Measurements from ENCODE around the gene UPF2. TPM values are rescaled to one million over a fixed set of nuclear protein-coding genes. Genes with fewer than 3 reads are reported as not detected.
"Not testable (repeated sequence)": the region's sequence is repeated elsewhere in the genome, so short reads cannot be mapped to it uniquely, and the experiment has no call there.

Gene UPF2
- total RNA-seq, 2 donors from 2014 or later = 10.6 to 26.0 TPM

DNA sequence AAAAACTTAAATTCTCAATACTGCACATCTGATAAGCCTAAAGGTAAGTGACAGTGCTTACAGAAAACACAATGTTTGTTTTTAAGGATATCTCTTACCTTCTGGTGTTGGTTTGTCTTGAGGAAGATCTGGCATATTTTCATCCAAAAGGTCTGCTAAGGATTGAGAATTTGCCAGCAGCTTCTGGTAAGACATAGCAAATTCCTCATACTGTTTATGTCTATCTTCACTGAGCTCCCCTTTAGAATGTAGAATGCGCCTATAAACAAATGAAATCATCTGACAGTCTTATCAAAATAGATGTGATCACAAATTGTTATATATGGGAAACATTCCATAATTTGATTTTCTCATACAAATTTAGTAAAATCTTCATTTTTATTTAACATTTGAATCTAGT, 28.7 kb downstream of the UPF2 start:
- Histone ChIP-seq H3K27me3 (replicated peaks; ENCODE audit: insufficient read depth) (no peaks in the 10 kb centered on the region), H3K4me3 (no peak overlapping the region), H3K36me3 (peaks cover 17% of the 10 kb centered on the region), H3K9me3 (no peaks in the 10 kb centered on the region), H3K27ac (no peak overlapping the region), H3K4me1 (ENCODE audit: control insufficient read depth in 1 of 2, low read depth in 2 of 2) (peaks cover 0 to 2% of the 10 kb centered on the region in 2 donors)
- DNase-seq (ENCODE audit: low spot score) (no peak), ATAC-seq (ENCODE audit: insufficient number of reproducible peaks, low FRiP score, low read depth) (no peak)
- TF ChIP-seq, protein P1, sequence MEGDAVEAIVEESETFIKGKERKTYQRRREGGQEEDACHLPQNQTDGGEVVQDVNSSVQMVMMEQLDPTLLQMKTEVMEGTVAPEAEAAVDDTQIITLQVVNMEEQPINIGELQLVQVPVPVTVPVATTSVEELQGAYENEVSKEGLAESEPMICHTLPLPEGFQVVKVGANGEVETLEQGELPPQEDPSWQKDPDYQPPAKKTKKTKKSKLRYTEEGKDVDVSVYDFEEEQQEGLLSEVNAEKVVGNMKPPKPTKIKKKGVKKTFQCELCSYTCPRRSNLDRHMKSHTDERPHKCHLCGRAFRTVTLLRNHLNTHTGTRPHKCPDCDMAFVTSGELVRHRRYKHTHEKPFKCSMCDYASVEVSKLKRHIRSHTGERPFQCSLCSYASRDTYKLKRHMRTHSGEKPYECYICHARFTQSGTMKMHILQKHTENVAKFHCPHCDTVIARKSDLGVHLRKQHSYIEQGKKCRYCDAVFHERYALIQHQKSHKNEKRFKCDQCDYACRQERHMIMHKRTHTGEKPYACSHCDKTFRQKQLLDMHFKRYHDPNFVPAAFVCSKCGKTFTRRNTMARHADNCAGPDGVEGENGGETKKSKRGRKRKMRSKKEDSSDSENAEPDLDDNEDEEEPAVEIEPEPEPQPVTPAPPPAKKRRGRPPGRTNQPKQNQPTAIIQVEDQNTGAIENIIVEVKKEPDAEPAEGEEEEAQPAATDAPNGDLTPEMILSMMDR (IDR thresholded peaks at IDR 0.05) = no peak

DNA sequence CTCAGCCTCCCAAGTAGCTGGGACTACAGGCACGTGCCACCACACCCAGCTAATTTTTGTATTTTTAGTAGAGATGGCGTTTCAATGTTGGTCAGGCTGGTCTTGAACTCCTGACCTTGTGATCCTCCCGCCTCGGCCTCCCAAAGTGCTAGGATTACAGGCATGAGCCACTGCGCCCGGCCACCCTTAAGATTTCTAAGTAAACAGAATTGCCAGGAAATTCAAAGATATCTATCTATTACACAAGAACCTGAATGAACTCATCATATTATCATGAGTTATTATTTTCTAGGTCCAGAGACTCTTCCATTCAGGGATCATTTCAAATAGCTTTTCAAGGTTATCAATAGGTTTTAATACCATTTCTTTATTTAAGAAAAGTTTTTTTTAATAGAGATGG, 29.2 kb downstream of the UPF2 start:
- H3K9me3 ChIP-seq; ATAC-seq (ENCODE audit: insufficient number of reproducible peaks, low FRiP score, low read depth); H3K27ac ChIP-seq; H3K4me1 ChIP-seq (ENCODE audit: control insufficient read depth in 1 of 2, low read depth in 2 of 2); H3K27me3 ChIP-seq (replicated peaks; ENCODE audit: insufficient read depth); DNase-seq (ENCODE audit: low spot score); H3K4me3 ChIP-seq: not testable (repeated sequence)
- H3K36me3 ChIP-seq = peaks cover 17% of the 10 kb centered on the region

DNA sequence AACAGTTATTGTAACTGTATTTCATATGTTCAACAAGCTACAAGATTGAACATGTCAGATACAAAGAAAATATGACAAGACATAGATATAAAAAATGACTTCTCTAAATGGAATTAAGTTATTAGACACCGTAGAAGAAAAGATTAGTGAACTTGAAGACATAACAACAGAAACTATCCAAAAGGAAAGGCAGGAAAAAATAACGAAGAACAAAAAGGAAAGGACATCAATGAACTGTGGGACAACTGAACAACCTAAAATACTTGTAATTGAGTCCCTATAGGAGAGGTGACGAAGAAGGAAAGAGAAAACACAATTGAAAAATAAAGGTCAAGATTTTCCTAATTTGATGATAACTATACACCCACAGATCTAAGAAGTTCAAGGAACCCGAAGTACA, 32.3 kb downstream of the UPF2 start:
- Histone ChIP-seq H3K27me3 (replicated peaks; ENCODE audit: insufficient read depth) (no peaks in the 10 kb centered on the region), H3K4me3 (no peak overlapping the region), H3K36me3 (peaks cover 32% of the 10 kb centered on the region), H3K27ac (no peak overlapping the region), H3K9me3 (no peaks in the 10 kb centered on the region), H3K4me1 (ENCODE audit: control insufficient read depth in 1 of 2, low read depth in 2 of 2) (no peaks in the 10 kb centered on the region)
- ATAC-seq (ENCODE audit: insufficient number of reproducible peaks, low FRiP score, low read depth) (no peak), DNase-seq (ENCODE audit: low spot score) (no peak)
- TF ChIP-seq, protein P1 (IDR thresholded peaks at IDR 0.05) = no peak

DNA sequence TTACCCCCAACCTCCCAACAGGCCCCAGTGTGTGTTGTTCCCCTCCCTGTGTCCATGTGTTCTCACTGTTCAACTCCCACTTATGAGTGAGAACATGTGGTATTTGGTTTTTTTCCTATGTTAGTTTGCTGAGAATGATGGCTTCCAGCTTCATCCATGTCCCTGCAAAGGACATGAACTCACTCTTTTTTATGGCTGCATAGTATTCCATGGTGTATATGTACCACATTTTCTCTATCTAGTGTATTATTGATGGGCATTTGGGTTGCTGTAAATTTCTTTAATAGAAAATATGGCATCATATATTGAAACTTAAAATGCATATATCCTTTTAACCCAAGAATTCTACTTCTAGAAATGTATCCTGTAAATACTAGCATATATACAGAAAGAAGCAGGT, 33.8 kb downstream of the UPF2 start:
- not testable (repeated sequence) for H3K27me3 ChIP-seq (replicated peaks; ENCODE audit: insufficient read depth); H3K27ac ChIP-seq; H3K4me3 ChIP-seq; H3K9me3 ChIP-seq; DNase-seq (ENCODE audit: low spot score); ATAC-seq (ENCODE audit: insufficient number of reproducible peaks, low FRiP score, low read depth); H3K4me1 ChIP-seq (ENCODE audit: control insufficient read depth in 1 of 2, low read depth in 2 of 2)
- H3K36me3 ChIP-seq = peaks cover 32% of the 10 kb centered on the region

DNA sequence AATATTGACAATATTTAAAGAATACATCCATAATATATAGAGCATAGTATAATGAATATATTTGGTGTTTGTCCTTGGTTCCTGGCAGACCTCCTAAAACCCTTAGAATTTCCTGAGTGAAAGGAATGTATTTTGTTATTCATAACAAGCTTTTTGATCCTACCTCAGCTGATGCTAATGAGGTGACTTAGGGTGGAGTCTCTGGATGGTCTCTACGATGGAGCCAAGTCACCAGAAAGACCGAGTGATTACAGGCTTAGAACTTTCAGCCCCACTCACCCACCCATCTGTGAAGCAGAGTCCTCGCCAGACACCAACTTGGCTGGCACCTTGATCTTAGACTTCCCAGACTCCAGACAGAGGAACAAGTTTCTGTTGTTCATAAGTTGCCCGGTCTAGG, 35.9 kb downstream of the UPF2 start:
- ATAC-seq (ENCODE audit: insufficient number of reproducible peaks, low FRiP score, low read depth) = no peak

DNA sequence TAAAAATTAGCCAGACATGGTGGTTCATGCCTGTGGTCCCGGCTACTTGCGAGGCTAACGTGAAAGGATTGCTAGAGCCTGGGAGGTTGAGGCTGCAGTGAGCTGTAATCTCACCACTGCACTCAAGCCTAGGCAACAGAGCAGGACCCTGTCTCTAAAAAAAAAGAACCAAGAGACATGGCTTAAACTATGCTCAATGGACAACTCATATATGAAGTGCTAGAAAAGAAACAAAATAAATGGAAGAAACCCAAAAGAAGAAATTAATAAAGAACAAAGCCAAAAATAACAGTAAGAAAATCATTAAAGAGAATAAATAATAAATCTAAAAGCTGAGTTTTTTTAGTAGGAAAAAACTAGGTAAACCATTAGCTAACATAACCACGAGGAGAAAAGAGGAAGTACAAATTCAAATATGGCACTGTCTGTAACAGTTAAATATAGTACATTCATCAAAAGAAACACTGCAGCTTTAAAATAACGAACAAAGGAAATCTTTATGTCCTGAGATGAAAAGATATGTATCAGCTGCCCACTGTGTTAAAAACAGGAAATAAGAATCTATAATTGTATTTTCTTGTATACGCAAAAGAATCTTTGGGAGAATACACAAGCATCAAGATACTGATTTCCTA, 48.7 kb downstream of the UPF2 start:
- Histone ChIP-seq H3K4me1 (ENCODE audit: control insufficient read depth in 1 of 2, low read depth in 2 of 2) (no peaks in the 10 kb centered on the region), H3K9me3 (no peaks in the 10 kb centered on the region), H3K27me3 (replicated peaks; ENCODE audit: insufficient read depth) (no peaks in the 10 kb centered on the region), H3K4me3 (no peak overlapping the region), H3K27ac (no peak overlapping the region), H3K36me3 (peaks cover 15% of the 10 kb centered on the region)
- TF ChIP-seq, protein P1 (IDR thresholded peaks at IDR 0.05) = no peak
- DNase-seq (ENCODE audit: low spot score) (no peak), ATAC-seq (ENCODE audit: insufficient number of reproducible peaks, low FRiP score, low read depth) (no peak)

More for the DNA sequence above, 35.9 kb downstream of the UPF2 start:
- Histone ChIP-seq H3K9me3 (no peaks in the 10 kb centered on the region), H3K36me3 (peaks cover 32% of the 10 kb centered on the region), H3K4me1 (ENCODE audit: control insufficient read depth in 1 of 2, low read depth in 2 of 2) (no peaks in the 10 kb centered on the region), H3K27me3 (replicated peaks; ENCODE audit: insufficient read depth) (no peaks in the 10 kb centered on the region), H3K4me3 (no peak overlapping the region), H3K27ac (no peak overlapping the region)
- DNase-seq (ENCODE audit: low spot score) = no peak
- TF ChIP-seq, protein P1 (IDR thresholded peaks at IDR 0.05) = no peak

Measured in thoracic aorta (tissue), 2 donors.